ENCODE measurements around the gene MXD4. TPM values are rescaled to one million over a fixed set of nuclear protein-coding genes. Genes with fewer than 3 reads are reported as not detected.
"Not testable (repeated sequence)": the region's sequence is repeated elsewhere in the genome, so short reads cannot be mapped to it uniquely, and the experiment has no call there.

The MXD4 gene
- total RNA-seq, 2 experiments from 2014 or later = 1.5 to 2.3 TPM

GRCh38 chr4:2275546-2276251, 13.8 kb upstream of the MXD4 start:
- Mint-ChIP-seq H3K4me3 (no peak overlapping the region), H3K9me3 (no peaks in the 10 kb centered on the region), H3K36me3 (ENCODE audit: low read depth) (no peaks in the 10 kb centered on the region), H3K4me1 (ENCODE audit: low read depth) (peaks cover 3% of the 10 kb centered on the region), H3K27ac (no peak overlapping the region), H3K27me3 (no peaks in the 10 kb centered on the region)
- TF ChIP-seq CTCF (IDR thresholded peaks at IDR 0.05) = no peak
- no peak for ATAC-seq
- ChIA-PET POLR2A (interaction anchor here (1.0 kb wide), 1 partner anchor 11 kb away, joined by 3 read pairs; no protein-coding TSS in a partner anchor), CTCF (no interaction called here)
- DNase-seq = no peak
- intact Hi-C loops (cut with micrococcal nuclease) = no loop called here

- H3K4me3 Mint-ChIP-seq; H3K4me1 Mint-ChIP-seq (ENCODE audit: low read depth); H3K36me3 Mint-ChIP-seq (ENCODE audit: low read depth); ATAC-seq; DNase-seq; POLR2A ChIA-PET; H3K27ac Mint-ChIP-seq; H3K27me3 Mint-ChIP-seq; H3K9me3 Mint-ChIP-seq; CTCF ChIA-PET; intact Hi-C loops (cut with micrococcal nuclease): not testable (repeated sequence)
Observed at GRCh38 chr4:2275044-2275397, 13.1 kb upstream of the MXD4 start.

GRCh38 chr4:2274320-2275043, 12.6 kb upstream of the MXD4 start:
- no peak for ATAC-seq
- CTCF ChIA-PET = no interaction called here
- TF ChIP-seq CTCF (IDR thresholded peaks at IDR 0.05) = no peak
- Mint-ChIP-seq H3K4me1 (ENCODE audit: low read depth) (no peaks in the 10 kb centered on the region), H3K4me3 (no peak overlapping the region), H3K27ac (no peak overlapping the region), H3K27me3 (no peaks in the 10 kb centered on the region), H3K9me3 (no peaks in the 10 kb centered on the region), H3K36me3 (ENCODE audit: low read depth) (no peaks in the 10 kb centered on the region)
- DNase-seq = no peak
- intact Hi-C loops (cut with micrococcal nuclease) = no loop called here
- POLR2A ChIA-PET = interaction anchor here (0.8 kb wide), 1 partner anchor 9 kb away, joined by 3 read pairs; no protein-coding TSS in a partner anchor

- POLR2A ChIA-PET = interaction anchor here (0.8 kb wide), 1 partner anchor 10 kb away, joined by 3 read pairs; no protein-coding TSS in a partner anchor
- DNase-seq (no peak), ATAC-seq (no peak)
- TF ChIP-seq CTCF (IDR thresholded peaks at IDR 0.05) = no peak
- no peaks in the 10 kb centered on the region for H3K36me3 Mint-ChIP-seq (ENCODE audit: low read depth)
- no peaks in the 10 kb centered on the region for H3K4me1 Mint-ChIP-seq (ENCODE audit: low read depth)
- no peak overlapping the region for H3K27ac Mint-ChIP-seq
- intact Hi-C loops (cut with micrococcal nuclease) = no loop called here
- H3K4me3 Mint-ChIP-seq = no peak overlapping the region
- H3K9me3 Mint-ChIP-seq = no peaks in the 10 kb centered on the region
- CTCF ChIA-PET = interaction anchor here (1.4 kb wide), 1 partner anchor 120 kb away, joined by 3 read pairs; no protein-coding TSS in a partner anchor
- no peaks in the 10 kb centered on the region for H3K27me3 Mint-ChIP-seq
Observed at GRCh38 chr4:2273657-2274319, 11.9 kb upstream of the MXD4 start.

- Mint-ChIP-seq H3K4me3 (no peak overlapping the region), H3K9me3 (no peaks in the 10 kb centered on the region), H3K4me1 (ENCODE audit: low read depth) (no peaks in the 10 kb centered on the region), H3K27ac (no peak overlapping the region), H3K27me3 (no peaks in the 10 kb centered on the region), H3K36me3 (ENCODE audit: low read depth) (no peaks in the 10 kb centered on the region)
- ATAC-seq (no peak), DNase-seq (no peak)
- ChIA-PET CTCF (interaction anchor here (1.4 kb wide), 1 partner anchor 120 kb away, joined by 3 read pairs; no protein-coding TSS in a partner anchor), POLR2A (no interaction called here)
- no peak for TF ChIP-seq CTCF (IDR thresholded peaks at IDR 0.05)
- intact Hi-C loops (cut with micrococcal nuclease) = no loop called here
Observed at GRCh38 chr4:2273221-2273620, 11.3 kb upstream of the MXD4 start.

Measured in activated CD8-positive, alpha-beta T cell treated with anti-CD3 and anti-CD28 coated beads for 36 hours (primary cell).